PC-3 (cell line): Measurements from ENCODE around the gene OR5C1. TPM values are rescaled to one million over a fixed set of nuclear protein-coding genes. Genes with fewer than 3 reads are reported as not detected.
A peak's percentile ranks its signal among the peaks of the same experiment; 100 is the strongest.

ENCODE experiments used
- ATAC-seq: fragments of 200-7000 bp; cut with Tn5 transposase; 2 replicates; pipeline ENCODE4 v1.9.1; 2020; ENCODE audit warnings: mild to moderate bottlenecking, moderate library complexity
- BruUV-seq: library from RNA; stranded (reverse); fragments of 400-500 nt; replicated peaks from 2 replicates; lab custom pipeline; 2021; lab: Mats Ljungman, UMichigan
- CTCF ChIA-PET: fragments of 300-600 bp; sonication (Branson Sonifier 250); formaldehyde crosslinking; loops from one replicate; lab custom pipeline; 2022; ENCODE audit warnings: antibody characterized with exemption; lab: Charles Lee
- POLR2A ChIA-PET: fragments of 300-600 bp; sonication (Branson Sonifier 250); formaldehyde crosslinking; loops from one replicate; lab custom pipeline; 2022; ENCODE audit warnings: antibody characterized with exemption; ENCODE audit not compliant: unreplicated experiment; lab: Charles Lee
- DNase-seq: peaks from one replicate; pipeline ENCODE4 v3.0.0-alpha.2; 2015
- H2AFZ ChIP-seq: fragments of 300-600 bp; sonication (generic); 2 replicates; pipeline ENCODE4 v1.6.0; 2016; ENCODE audit warnings: antibody characterized with exemption, low read length
- H3F3A ChIP-seq: fragments of 300-600 bp; sonication (generic); one replicate; pipeline ENCODE4 v1.6.0; 2017; ENCODE audit warnings: antibody characterized with exemption, low read length, control low read depth, mild to moderate bottlenecking; ENCODE audit not compliant: unreplicated experiment
- H3K27ac ChIP-seq: fragments of 300-600 bp; sonication (generic); 2 replicates; pipeline ENCODE4 v1.5.1; 2016; ENCODE audit warnings: mild to moderate bottlenecking, low read length
- H3K27me3 ChIP-seq: fragments of 300-600 bp; sonication (generic); 2 replicates; pipeline ENCODE4 v1.6.1; 2016; ENCODE audit warnings: low read length, mixed read lengths
- H3K36me3 ChIP-seq: fragments of 300-600 bp; sonication (generic); 2 replicates; pipeline ENCODE4 v1.6.1; 2016; ENCODE audit warnings: low read depth, mixed run types, low read length, mixed read lengths
- H3K4me1 ChIP-seq: fragments of 300-600 bp; sonication (generic); 2 replicates; pipeline ENCODE4 v1.5.1; 2016; ENCODE audit warnings: low read length; ENCODE audit not compliant: insufficient read depth
- H3K4me2 ChIP-seq: fragments of 300-600 bp; sonication (generic); 2 replicates; pipeline ENCODE4 v1.6.0; 2016; ENCODE audit warnings: low read length
- H3K4me3 ChIP-seq: fragments of 300-600 bp; sonication (generic); 2 replicates; pipeline ENCODE4 v1.5.1; 2016; ENCODE audit warnings: mild to moderate bottlenecking, low read length, mixed read lengths
- H3K79me2 ChIP-seq: fragments of 300-600 bp; sonication (generic); 2 replicates; pipeline ENCODE4 v1.6.1; 2017; ENCODE audit warnings: low read length, mixed read lengths
- H3K9ac ChIP-seq: fragments of 300-600 bp; sonication (generic); 2 replicates; pipeline ENCODE4 v1.6.0; 2016; ENCODE audit warnings: mild to moderate bottlenecking, low read length
- H3K9me2 ChIP-seq: fragments of 300-600 bp; sonication (generic); replicated peaks from 2 replicates; pipeline ENCODE4 v1.6.1; 2016; ENCODE audit warnings: mixed run types, low read length, mixed read lengths
- H3K9me3 ChIP-seq: fragments of 300-600 bp; sonication (generic); 2 replicates; pipeline ENCODE4 v1.6.1; 2016; ENCODE audit warnings: low read length, mixed read lengths
- H4K20me1 ChIP-seq: fragments of 300-600 bp; sonication (generic); 2 replicates; pipeline ENCODE4 v1.6.1; 2016; ENCODE audit warnings: low read length, mixed read lengths
- EZH2 ChIP-seq: fragments of 300-600 bp; sonication (generic); IDR thresholded peaks from one replicate; pipeline ENCODE4 v1.6.1; 2017; ENCODE audit warnings: antibody characterized with exemption, mild to moderate bottlenecking, low read length; ENCODE audit not compliant: unreplicated experiment
- EZH2phosphoT487 ChIP-seq: fragments of 300-600 bp; sonication (generic); IDR thresholded peaks from 2 replicates; pipeline ENCODE4 v1.6.1; 2018; ENCODE audit warnings: mild to moderate bottlenecking, antibody characterized with exemption, low read length, borderline replicate concordance
- intact Hi-C: fragments of 100-400 bp; cut with micrococcal nuclease; formaldehyde crosslinking; loops from 2 replicates; pipeline ENCODE4 v1.9.0; 2023
- total RNA-seq: library from RNA; depleted of rRNA; stranded (reverse); fragments of >200 nt; gene quantifications from 2 replicates; pipeline ENCODE4 v1.2.3, GENCODE V29; 2014
- TF ChIP-seq, protein P1 (sequence below): fragments of 300-600 bp; sonication (generic); conservative IDR thresholded peaks from 2 replicates; pipeline ENCODE4 v1.5.1; 2017; ENCODE audit warnings: antibody characterized with exemption, low read depth, mild to moderate bottlenecking, low read length

OR5C1 gene
- total RNA-seq, 1 experiment from 2014 or later, result not detected

DNA sequence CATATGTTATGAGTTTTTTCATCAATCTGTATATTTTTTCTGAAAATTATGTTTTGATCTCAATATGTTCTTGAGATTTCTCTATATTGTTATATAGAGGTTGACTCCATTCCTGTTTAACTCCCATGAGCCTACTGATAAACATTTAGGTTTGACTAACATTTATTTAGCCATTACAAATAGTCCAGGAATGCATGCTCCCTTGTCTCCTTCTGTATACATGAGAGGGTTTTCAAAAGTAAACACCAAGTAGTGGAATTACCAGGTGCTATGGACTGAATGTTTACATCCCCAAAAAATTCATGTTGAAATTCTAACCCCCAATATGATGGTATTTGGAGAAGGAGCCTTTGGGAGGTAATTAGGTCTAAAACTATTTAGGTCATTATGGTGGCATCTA, 3.5 kb upstream of the OR5C1 start:
- intact Hi-C loops, result no loop called here
- Histone ChIP-seq H2AFZ (no peak overlapping the region), H3K27me3 (no peaks in the 10 kb centered on the region), H3K27ac (no peak overlapping the region), H3K9me2 (no peaks in the 10 kb centered on the region), H3K79me2 (no peaks in the 10 kb centered on the region), H3K9me3 (no peaks in the 10 kb centered on the region), H3K4me3 (no peak overlapping the region), H3K9ac (no peak overlapping the region), H3F3A (no peaks in the 10 kb centered on the region), H4K20me1 (no peaks in the 10 kb centered on the region), H3K4me2 (no peak overlapping the region), H3K36me3 (no peaks in the 10 kb centered on the region), H3K4me1 (no peaks in the 10 kb centered on the region; the same call in 1 of the 2 replicates)
- ChIA-PET CTCF (no interaction called here), POLR2A (no interaction called here)
- DNase-seq (peak; percentile 32), ATAC-seq (peak; percentile 43; the same call in 1 of the 2 replicates)
- no TSS peak for BruUV-seq
- TF ChIP-seq, protein P1, sequence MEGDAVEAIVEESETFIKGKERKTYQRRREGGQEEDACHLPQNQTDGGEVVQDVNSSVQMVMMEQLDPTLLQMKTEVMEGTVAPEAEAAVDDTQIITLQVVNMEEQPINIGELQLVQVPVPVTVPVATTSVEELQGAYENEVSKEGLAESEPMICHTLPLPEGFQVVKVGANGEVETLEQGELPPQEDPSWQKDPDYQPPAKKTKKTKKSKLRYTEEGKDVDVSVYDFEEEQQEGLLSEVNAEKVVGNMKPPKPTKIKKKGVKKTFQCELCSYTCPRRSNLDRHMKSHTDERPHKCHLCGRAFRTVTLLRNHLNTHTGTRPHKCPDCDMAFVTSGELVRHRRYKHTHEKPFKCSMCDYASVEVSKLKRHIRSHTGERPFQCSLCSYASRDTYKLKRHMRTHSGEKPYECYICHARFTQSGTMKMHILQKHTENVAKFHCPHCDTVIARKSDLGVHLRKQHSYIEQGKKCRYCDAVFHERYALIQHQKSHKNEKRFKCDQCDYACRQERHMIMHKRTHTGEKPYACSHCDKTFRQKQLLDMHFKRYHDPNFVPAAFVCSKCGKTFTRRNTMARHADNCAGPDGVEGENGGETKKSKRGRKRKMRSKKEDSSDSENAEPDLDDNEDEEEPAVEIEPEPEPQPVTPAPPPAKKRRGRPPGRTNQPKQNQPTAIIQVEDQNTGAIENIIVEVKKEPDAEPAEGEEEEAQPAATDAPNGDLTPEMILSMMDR, result no peak
- TF ChIP-seq EZH2 (no peak), EZH2phosphoT487 (no peak)

DNA sequence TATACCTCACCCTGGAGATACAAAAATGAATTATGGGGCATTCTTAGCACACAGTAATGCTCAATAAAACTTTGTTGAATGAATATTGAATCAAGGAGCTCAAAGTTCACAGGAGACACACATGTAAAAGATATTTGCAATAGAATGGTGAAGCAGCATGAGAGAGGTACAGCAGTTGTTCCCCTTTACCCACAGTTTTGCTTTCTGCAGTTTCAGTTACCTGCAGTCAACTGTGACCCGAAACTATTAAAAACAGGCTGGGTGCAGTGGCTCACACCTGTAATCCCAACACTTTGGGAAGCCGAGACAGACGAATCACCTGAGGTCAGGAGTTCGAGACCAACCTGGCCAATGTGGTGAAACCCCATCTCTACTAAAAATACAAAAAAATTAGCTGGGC, 2.4 kb upstream of the OR5C1 start:
- Histone ChIP-seq H3K4me3 (no peak overlapping the region), H4K20me1 (no peaks in the 10 kb centered on the region), H2AFZ (no peak overlapping the region), H3K4me1 (no peaks in the 10 kb centered on the region; the same call in 1 of the 2 replicates), H3K9ac (no peak overlapping the region), H3F3A (no peaks in the 10 kb centered on the region), H3K36me3 (no peaks in the 10 kb centered on the region), H3K9me3 (no peaks in the 10 kb centered on the region), H3K9me2 (no peaks in the 10 kb centered on the region), H3K79me2 (no peaks in the 10 kb centered on the region), H3K4me2 (no peak overlapping the region), H3K27ac (no peak overlapping the region), H3K27me3 (no peaks in the 10 kb centered on the region)
- DNase-seq (no peak), ATAC-seq (no peak)
- no TSS peak for BruUV-seq
- POLR2A ChIA-PET, result no interaction called here
- TF ChIP-seq EZH2phosphoT487 (no peak), EZH2 (no peak)
- TF ChIP-seq, protein P1, result no peak
- intact Hi-C loops, result no loop called here
- CTCF ChIA-PET, result no interaction called here

DNA sequence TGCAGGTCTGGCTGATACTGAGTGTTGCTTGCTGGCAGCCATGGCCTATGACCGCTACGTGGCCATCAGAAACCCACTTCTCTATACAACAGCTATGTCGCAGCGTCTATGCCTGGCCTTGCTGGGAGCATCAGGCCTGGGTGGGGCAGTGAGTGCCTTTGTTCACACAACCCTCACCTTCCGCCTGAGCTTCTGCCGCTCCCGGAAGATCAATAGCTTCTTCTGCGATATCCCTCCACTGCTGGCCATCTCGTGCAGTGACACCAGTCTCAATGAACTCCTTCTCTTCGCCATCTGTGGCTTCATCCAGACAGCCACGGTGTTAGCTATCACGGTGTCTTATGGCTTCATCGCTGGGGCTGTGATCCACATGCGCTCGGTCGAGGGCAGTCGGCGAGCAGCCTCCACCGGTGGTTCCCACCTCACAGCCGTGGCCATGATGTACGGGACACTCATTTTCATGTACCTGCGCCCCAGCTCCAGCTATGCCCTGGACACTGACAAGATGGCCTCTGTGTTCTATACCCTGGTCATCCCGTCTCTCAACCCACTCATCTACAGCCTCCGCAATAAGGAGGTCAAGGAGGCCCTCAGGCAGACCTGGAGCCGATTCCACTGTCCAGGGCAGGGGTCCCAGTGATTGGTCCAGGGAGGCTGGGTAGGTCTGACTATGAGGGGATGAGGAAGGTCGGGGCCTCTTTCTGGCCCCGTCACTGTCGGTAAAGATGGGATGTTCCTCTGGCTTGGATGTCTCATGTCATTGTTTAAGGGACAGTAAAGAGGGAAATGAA, 718 bp downstream of the OR5C1 start:
- Histone ChIP-seq H3K4me1 (no peaks in the 10 kb centered on the region; the same call in 1 of the 2 replicates), H3K9me3 (no peaks in the 10 kb centered on the region), H3K27ac (no peak overlapping the region), H3K4me2 (no peak overlapping the region), H3K9ac (no peak overlapping the region), H3K79me2 (no peaks in the 10 kb centered on the region), H3K36me3 (no peaks in the 10 kb centered on the region), H2AFZ (no peak overlapping the region), H3K9me2 (no peaks in the 10 kb centered on the region), H3F3A (no peaks in the 10 kb centered on the region), H3K27me3 (no peaks in the 10 kb centered on the region), H3K4me3 (no peak overlapping the region), H4K20me1 (no peaks in the 10 kb centered on the region)
- BruUV-seq, result no TSS peak
- TF ChIP-seq EZH2, result no peak
- TF ChIP-seq EZH2phosphoT487, result no peak
- TF ChIP-seq, protein P1, result no peak
- ChIA-PET CTCF (no interaction called here), POLR2A (no interaction called here)
- ATAC-seq, result no peak
- intact Hi-C loops, result no loop called here
- DNase-seq, result no peak
